ENCODE results near the gene RHOC.

Gene RHOC

GRCh38 chr1:112688781-112689193 lies 18.1 kb downstream of the RHOC start:
- no peak overlapping the region for H3K27ac ChIP-seq
- no peaks in the 10 kb centered on the region for H3K9me3 ChIP-seq (ENCODE audit: control insufficient read depth, low read length)
- H3K4me2 ChIP-seq (ENCODE audit: low read length): no peak overlapping the region
- no peaks in the 10 kb centered on the region for H3K4me1 ChIP-seq
- H3K27me3 ChIP-seq (ENCODE audit: control insufficient read depth, insufficient read depth, low read length): no peaks in the 10 kb centered on the region
- no peak overlapping the region for H2AFZ ChIP-seq
- no peaks in the 10 kb centered on the region for H3K79me2 ChIP-seq
- H3K4me3 ChIP-seq (ENCODE audit: low read depth, low read length): no peak overlapping the region
- no peaks in the 10 kb centered on the region for H3K36me3 ChIP-seq (ENCODE audit: control insufficient read depth, insufficient read depth, low read length)
- no peak for TF ChIP-seq CTCF (IDR thresholded peaks at IDR 0.05)
- no peak overlapping the region for H3K9ac ChIP-seq

- no peaks in the 10 kb centered on the region for H3K4me1 ChIP-seq
- no peak overlapping the region for H3K4me2 ChIP-seq (ENCODE audit: low read length)
- H3K27ac ChIP-seq: no peak overlapping the region
- H2AFZ ChIP-seq: no peak overlapping the region
- H3K9ac ChIP-seq: no peak overlapping the region
- no peak for TF ChIP-seq CTCF (IDR thresholded peaks at IDR 0.05)
- H3K79me2 ChIP-seq: no peaks in the 10 kb centered on the region
- H3K36me3 ChIP-seq (ENCODE audit: control insufficient read depth, insufficient read depth, low read length): no peaks in the 10 kb centered on the region
- H3K9me3 ChIP-seq (ENCODE audit: control insufficient read depth, low read length): no peaks in the 10 kb centered on the region
- H3K27me3 ChIP-seq (ENCODE audit: control insufficient read depth, insufficient read depth, low read length): no peaks in the 10 kb centered on the region
- H3K4me3 ChIP-seq (ENCODE audit: low read depth, low read length): no peak overlapping the region
These were observed 19.0 kb downstream of the RHOC start for GRCh38 chr1:112687785-112688496.

GRCh38 chr1:112687361-112687760 lies 19.6 kb downstream of the RHOC start:
- no peak for TF ChIP-seq CTCF (IDR thresholded peaks at IDR 0.05)
- no peaks in the 10 kb centered on the region for H3K79me2 ChIP-seq
- no peak overlapping the region for H2AFZ ChIP-seq
- H3K4me3 ChIP-seq (ENCODE audit: low read depth, low read length): no peak overlapping the region
- H3K27ac ChIP-seq: no peak overlapping the region
- no peak overlapping the region for H3K4me2 ChIP-seq (ENCODE audit: low read length)
- H3K9me3 ChIP-seq (ENCODE audit: control insufficient read depth, low read length): no peaks in the 10 kb centered on the region
- no peak overlapping the region for H3K9ac ChIP-seq
- H3K36me3 ChIP-seq (ENCODE audit: control insufficient read depth, insufficient read depth, low read length): no peaks in the 10 kb centered on the region
- no peaks in the 10 kb centered on the region for H3K4me1 ChIP-seq
- no peaks in the 10 kb centered on the region for H3K27me3 ChIP-seq (ENCODE audit: control insufficient read depth, insufficient read depth, low read length)

GRCh38 chr1:112686835-112687234 lies 20.1 kb downstream of the RHOC start:
- TF ChIP-seq CTCF (IDR thresholded peaks at IDR 0.05): no peak

GRCh38 chr1:112686417-112686816 lies 20.5 kb downstream of the RHOC start:
- no peak overlapping the region for H2AFZ ChIP-seq
- no peaks in the 10 kb centered on the region for H3K27me3 ChIP-seq (ENCODE audit: control insufficient read depth, insufficient read depth, low read length)
- H3K4me1 ChIP-seq: no peaks in the 10 kb centered on the region
- no peak for TF ChIP-seq CTCF (IDR thresholded peaks at IDR 0.05)
- H3K4me2 ChIP-seq (ENCODE audit: low read length): no peak overlapping the region
- H3K27ac ChIP-seq: no peak overlapping the region
- H3K4me3 ChIP-seq (ENCODE audit: low read depth, low read length): no peak overlapping the region
- H3K36me3 ChIP-seq (ENCODE audit: control insufficient read depth, insufficient read depth, low read length): no peaks in the 10 kb centered on the region
- no peaks in the 10 kb centered on the region for H3K9me3 ChIP-seq (ENCODE audit: control insufficient read depth, low read length)
- H3K79me2 ChIP-seq: no peaks in the 10 kb centered on the region
- no peak overlapping the region for H3K9ac ChIP-seq

More at GRCh38 chr1:112686835-112687234, 20.1 kb downstream of the RHOC start:
- Histone ChIP-seq H3K4me2 (ENCODE audit: low read length) (no peak overlapping the region), H3K79me2 (no peaks in the 10 kb centered on the region), H3K9me3 (ENCODE audit: control insufficient read depth, low read length) (no peaks in the 10 kb centered on the region), H3K4me3 (ENCODE audit: low read depth, low read length) (no peak overlapping the region), H3K4me1 (no peaks in the 10 kb centered on the region), H3K9ac (no peak overlapping the region), H3K36me3 (ENCODE audit: control insufficient read depth, insufficient read depth, low read length) (no peaks in the 10 kb centered on the region), H3K27ac (no peak overlapping the region), H2AFZ (no peak overlapping the region), H3K27me3 (ENCODE audit: control insufficient read depth, insufficient read depth, low read length) (no peaks in the 10 kb centered on the region)

Measured in parathyroid adenoma (tissue), 2 donors.